Endothelial cell of umbilical vein (primary cell): Measurements from ENCODE around the gene ADAM19.

Source experiments
- CTCF ChIP-seq, 2 donors: IDR thresholded peaks; 1 replicate in 1 of 2; 2 replicates in 1 of 2; pipeline ENCODE4 v1.5.1; 2011; ENCODE audit warnings: low read length in 2 of 2, mild to moderate bottlenecking in 2 of 2, moderate library complexity in 2 of 2, control low read depth in 1 of 2, inconsistent platforms in 1 of 2, low read depth in 1 of 2; ENCODE audit not compliant: insufficient read depth in 1 of 2; ENCODE audit errors: extremely low read depth in 1 of 2
- EZH2 ChIP-seq: IDR thresholded peaks from 2 replicates; pipeline ENCODE4 v1.6.1; 2012; ENCODE audit warnings: borderline replicate concordance, low read depth, mild to moderate bottlenecking, moderate library complexity, low read length, inconsistent platforms; ENCODE audit not compliant: severe bottlenecking
- FOS ChIP-seq: IDR thresholded peaks from 2 replicates; pipeline ENCODE4 v1.6.1; 2011; ENCODE audit warnings: mild to moderate bottlenecking, low read length, moderate library complexity, borderline replicate concordance; ENCODE audit not compliant: insufficient read depth
- GATA2 ChIP-seq: IDR thresholded peaks from 2 replicates; pipeline ENCODE4 v1.7.0; 2011; ENCODE audit warnings: low read depth, mild to moderate bottlenecking, moderate library complexity, mixed read lengths, low read length; ENCODE audit not compliant: insufficient read length, insufficient read depth
- JUN ChIP-seq: IDR thresholded peaks from 2 replicates; pipeline ENCODE4 v1.6.1; 2011; ENCODE audit warnings: borderline replicate concordance, low read depth; ENCODE audit not compliant: insufficient read length, insufficient read depth
- MAX ChIP-seq: IDR thresholded peaks from 2 replicates; pipeline ENCODE4 v1.6.1; 2011; ENCODE audit not compliant: insufficient read depth, insufficient read length
- MYC ChIP-seq: IDR thresholded peaks from one replicate; pipeline ENCODE4 v1.6.1; 2011; ENCODE audit warnings: mild to moderate bottlenecking, low read depth, low read length
- POLR2A ChIP-seq: IDR thresholded peaks from 2 replicates; pipeline ENCODE4 v1.6.1; 2012; ENCODE audit warnings: low read depth, mild to moderate bottlenecking, control low read depth, low read length
- POLR2AphosphoS5 ChIP-seq: IDR thresholded peaks from 2 replicates; pipeline ENCODE4 v1.6.1; 2012; ENCODE audit warnings: low read depth, mild to moderate bottlenecking, control low read depth, low read length, moderate library complexity; ENCODE audit not compliant: insufficient read depth

GRCh38 chr5:157477814-157478494 is 97.6 kb downstream of the ADAM19 start:
- TF ChIP-seq CTCF (IDR thresholded peaks at IDR 0.05; ENCODE audit: extremely low read depth in 1 of 2, insufficient read depth in 1 of 2, low read depth in 1 of 2, low read length in 2 of 2) (no peak), JUN (no peak), EZH2 (no peak), MYC (no peak), POLR2A (no peak), MAX (no peak), POLR2AphosphoS5 (no peak), FOS (no peak), GATA2 (no peak)
